Measurements from ENCODE around the gene BCHE. TPM values are rescaled to one million over a fixed set of nuclear protein-coding genes. Genes with fewer than 3 reads are reported as not detected.
"Not testable (repeated sequence)": the region's sequence is repeated elsewhere in the genome, so short reads cannot be mapped to it uniquely, and the experiment has no call there.

The BCHE gene
- total RNA-seq, 1 donor from 2014 or later, result 0.81 TPM

DNA sequence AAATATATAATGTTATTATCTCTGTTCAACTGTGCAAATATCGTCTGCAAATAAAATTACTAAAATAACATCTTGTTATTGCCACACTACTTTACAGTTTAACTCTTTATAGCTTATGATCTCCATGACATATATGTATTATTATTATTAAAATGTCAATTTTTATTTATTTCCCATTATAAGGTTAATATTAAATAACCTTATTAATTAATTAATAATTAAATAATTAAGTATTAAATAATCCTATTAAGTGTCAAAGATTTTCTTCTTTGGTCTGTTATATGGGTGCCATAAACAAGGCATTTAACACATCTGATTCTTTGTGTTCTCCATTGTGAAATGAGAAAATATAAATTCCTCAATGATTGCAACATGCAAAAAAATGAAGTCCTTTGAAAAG, 10.0 kb downstream of the BCHE start:
- intact Hi-C loops (cut with DNase I), result no loop called here
- no peak for DNase-seq (ENCODE audit: low spot score)

DNA sequence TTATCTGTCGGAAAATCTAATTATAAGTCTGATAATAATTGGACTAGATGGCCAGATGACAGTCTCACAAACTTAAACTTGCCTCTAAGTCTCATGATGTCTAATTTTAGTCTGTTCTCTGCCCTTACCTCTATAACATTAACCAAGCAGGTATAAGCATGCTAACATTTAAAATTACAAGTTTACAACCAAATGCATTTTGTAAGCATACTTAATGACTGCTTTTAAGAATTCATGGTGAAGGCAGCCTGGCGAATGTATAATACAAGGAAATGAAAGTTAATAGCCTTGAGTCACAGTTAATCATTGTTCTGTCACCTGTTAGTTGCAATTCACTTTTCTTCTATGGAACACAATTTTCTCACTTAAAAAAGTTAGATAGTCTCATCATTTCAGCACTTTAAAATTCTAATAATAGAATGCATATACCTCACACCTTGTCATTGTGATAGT, 16.5 kb downstream of the BCHE start:
- no peak for DNase-seq (ENCODE audit: low spot score)
- intact Hi-C loops (cut with DNase I), result no loop called here

DNA sequence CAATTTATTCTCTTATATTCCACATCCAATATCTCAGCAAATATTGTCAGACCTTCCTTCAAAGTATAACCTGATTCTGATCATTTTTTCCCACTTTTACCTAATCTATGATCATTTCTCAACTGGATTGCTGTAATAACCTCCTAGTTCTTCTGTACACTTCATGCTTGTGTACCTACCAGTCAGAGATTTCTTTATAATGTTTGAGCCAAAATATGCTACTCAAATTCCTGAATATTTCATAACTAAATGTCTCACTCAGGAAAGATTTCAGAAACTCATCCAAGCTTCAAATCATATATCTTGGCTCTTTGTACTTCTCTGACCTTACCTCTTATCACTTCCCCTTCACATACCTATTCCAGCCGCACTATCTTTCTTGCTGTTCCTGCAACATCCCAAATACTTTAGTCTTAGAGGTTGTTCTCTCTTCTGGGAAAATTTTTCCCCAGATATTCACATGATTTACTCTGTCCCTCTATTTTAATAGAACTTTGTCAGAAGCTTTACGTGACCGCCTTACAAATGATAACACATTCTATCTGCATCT, 20.0 kb downstream of the BCHE start:
- intact Hi-C loops (cut with DNase I), result no loop called here
- DNase-seq (ENCODE audit: low spot score), result no peak

DNA sequence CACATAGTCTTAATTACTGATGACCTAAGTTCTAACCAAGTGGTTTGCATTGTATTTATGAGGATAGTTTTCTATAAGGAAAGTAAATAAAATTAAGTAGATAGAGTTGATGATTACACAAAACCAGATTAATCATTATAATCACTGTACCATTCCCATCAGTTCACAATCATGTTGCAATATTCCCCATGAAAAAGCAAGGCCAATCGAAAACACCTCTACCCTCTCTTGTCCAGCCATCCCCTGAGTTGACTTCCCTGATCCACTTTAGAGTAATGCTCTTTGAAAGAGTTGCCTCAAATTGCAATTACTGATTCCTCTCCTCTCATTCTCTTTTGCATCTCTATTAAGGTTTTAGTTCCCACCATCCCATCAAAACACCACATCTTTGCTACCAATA, 21.0 kb downstream of the BCHE start:
- DNase-seq (ENCODE audit: low spot score), result no peak
- intact Hi-C loops (cut with DNase I), result no loop called here

DNA sequence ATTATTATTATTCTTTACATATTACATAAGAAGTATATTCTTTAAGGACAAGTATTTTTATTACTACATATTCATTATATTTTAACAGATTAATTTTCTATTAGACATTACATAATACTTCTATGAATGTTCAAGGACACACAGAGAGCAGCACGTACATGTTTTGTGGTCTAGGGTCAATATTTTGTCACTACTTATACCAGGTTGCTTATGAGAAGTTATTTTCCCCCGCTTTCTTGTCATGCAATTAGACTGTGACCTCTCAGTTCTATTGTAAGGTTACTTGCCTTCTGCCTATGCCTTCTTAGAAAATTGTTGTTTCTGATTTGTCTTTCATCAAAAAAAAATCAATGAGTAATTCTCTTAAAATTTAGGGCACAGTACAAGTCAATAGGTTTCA, 21.5 kb downstream of the BCHE start:
- intact Hi-C loops (cut with DNase I), result no loop called here
- no peak for DNase-seq (ENCODE audit: low spot score)

DNA sequence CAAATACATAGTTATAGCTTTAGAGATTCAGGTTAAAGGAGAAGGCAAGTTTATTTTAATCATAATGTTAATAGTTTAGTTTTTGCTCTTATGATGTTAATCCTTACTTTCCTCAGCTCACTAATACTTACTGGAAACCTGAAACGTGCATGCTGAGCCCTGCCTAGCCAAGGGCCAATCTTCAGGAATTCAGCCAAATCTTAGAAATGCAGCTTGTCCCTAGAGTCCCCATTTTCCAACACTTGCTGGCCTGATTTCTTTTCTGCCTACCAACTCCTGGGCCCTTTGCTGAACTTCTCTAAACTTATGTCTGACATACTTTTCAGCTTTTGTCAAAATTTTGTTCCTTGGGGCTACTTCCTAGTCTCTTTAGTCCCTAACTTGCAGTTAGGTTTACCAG, 22.8 kb downstream of the BCHE start:
- intact Hi-C loops (cut with DNase I), result no loop called here
- no peak for DNase-seq (ENCODE audit: low spot score)

DNA sequence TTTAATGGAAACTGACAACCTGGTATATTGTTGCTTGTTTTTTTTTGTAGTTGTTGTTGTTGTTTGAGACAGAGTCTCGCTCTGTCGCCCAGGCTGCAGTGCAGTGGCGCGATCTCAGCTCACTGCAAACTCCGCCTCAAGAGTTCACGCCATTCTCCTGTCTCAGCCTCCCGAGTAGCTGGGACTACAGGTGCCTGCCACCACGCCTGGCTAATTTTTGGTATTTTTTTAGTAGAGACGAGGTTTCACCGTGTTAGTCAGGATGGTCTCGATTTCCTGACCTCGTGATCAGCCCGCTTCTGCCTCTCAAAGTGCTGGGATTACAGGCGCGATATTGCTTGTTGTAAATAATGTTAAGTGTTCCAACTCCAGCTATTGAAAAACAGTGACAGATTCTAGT, 29.3 kb downstream of the BCHE start:
- DNase-seq (ENCODE audit: low spot score); intact Hi-C loops (cut with DNase I): not testable (repeated sequence)

DNA sequence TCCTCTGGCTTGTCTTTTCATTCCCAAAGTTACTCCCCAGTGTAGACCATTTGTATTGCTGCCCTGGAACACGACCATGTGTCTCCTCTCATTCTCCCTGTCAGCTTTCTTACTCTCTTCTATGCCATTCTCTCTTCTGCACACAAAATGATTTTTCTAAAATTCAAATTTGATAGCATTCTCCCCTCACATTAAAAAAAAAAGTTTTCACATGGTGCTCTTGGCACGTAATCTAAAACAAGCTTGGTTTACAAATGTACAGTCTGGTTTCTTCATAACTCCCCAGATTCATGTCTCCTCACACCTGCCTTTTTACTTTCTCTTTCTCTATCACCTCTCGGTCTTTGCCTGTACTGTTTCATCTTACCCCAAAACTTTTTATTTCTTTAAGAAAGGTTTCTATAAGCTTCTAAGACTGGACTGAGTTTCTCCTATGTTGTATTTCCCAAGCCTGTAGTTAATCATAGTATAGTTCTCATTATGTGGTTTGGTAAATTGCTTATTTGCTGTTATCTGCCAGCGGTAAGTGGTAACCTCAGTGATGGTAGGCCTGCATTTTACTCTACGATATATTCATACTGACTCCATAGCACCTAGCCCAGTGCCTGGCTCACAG, 31.2 kb downstream of the BCHE start:
- intact Hi-C loops (cut with DNase I), result no loop called here

DNA sequence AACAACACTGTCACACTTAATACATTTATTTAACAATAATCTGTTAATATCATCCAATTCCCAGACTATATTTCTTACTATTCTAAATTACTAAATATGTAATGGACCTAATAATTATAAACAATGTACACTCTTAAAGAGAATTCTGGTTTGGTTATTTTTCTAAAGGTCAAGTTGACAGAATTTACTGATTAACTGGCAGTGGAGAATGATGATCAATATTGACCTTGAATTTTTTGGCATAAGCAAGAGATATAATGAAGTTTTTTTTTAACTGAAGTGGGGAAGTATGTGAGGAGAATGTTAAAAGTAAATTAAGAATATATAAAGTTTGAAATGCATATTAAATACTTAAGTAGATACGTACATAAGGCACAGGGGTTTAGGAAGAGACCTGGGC, 33.8 kb downstream of the BCHE start:
- intact Hi-C loops (cut with DNase I), result no loop called here

More for the DNA sequence above, 31.2 kb downstream of the BCHE start:
- no peak for DNase-seq (ENCODE audit: low spot score)

DNA sequence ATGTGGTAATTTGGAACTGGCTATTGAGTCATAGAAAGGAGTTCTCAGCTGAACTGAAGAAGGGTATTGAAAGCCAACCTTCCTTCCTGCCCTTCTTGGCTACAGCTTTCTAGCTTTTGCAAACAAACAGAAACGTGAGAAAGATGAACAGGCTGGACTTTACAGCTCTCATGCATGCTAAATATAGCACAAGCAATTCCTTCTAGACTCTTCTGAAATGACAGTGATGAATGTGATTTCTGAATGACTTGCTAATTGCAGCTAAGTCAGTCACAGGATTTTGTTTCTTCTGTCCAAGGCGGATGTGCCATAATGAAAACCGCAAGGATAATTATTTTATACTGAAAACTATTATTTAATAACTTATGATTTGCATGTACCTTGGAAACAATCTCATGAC, 36.3 kb downstream of the BCHE start:
- no peak for DNase-seq (ENCODE audit: low spot score)
- intact Hi-C loops (cut with DNase I), result no loop called here

More for the DNA sequence above, 33.8 kb downstream of the BCHE start:
- no peak for DNase-seq (ENCODE audit: low spot score)

DNA sequence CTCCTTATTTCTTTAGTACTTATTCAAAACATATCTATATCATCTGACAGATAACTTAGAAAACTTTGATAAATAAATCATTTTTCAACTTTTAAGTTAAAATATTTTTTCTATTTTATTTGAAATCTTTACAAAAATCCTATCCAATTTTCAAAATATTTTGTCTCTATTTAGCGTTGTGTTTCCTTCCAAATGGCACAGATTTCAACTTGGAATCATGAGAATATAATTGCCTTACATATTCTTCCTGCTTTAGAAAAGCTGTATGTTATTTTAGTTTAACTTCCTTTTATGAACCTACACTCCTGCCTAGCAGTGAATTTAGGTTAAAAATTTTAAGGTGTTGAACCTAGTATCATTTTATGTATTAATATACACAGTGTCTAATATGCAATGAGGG, 38.2 kb downstream of the BCHE start:
- no peak for DNase-seq (ENCODE audit: low spot score)
- intact Hi-C loops (cut with DNase I), result no loop called here

DNA sequence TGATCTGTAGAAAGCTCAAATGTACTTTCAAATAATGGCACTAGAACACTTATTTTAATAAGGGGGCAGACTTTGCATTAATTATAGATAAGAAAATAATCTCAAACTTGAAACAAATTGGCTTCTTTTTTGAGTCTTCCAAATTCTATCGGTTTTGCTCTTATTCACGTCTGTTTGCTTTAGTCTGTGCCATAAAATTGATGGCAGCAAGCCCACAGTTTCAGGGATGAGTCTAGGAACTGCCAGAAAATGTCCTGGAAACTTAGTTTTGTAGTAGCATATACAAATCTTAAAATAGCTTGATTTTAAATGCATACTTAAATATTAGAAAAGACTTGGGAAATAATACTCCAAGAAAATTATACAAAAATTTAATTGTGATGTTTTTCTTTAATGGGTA, 39.7 kb downstream of the BCHE start:
- no peak for DNase-seq (ENCODE audit: low spot score)
- intact Hi-C loops (cut with DNase I), result no loop called here

DNA sequence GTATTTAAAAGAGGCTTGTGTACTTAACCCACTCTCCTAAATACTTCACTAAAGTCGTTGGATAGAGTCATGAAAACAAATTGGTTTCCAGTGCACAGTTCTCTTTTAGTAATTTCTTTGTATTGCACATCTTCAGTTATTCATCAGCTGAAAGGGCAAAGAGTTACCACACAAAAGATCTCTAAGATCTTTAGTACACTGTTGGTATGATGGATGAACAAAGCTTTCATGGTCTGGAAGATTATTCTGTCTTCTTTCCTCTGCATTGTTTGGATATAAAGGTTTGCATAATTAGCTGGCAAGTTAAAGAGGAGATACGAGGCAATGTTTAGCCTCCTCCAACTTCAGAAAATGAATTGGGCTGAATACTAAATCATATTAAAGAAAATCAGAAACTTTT, 40.5 kb downstream of the BCHE start:
- intact Hi-C loops (cut with DNase I), result no loop called here
- DNase-seq (ENCODE audit: low spot score), result no peak

DNA sequence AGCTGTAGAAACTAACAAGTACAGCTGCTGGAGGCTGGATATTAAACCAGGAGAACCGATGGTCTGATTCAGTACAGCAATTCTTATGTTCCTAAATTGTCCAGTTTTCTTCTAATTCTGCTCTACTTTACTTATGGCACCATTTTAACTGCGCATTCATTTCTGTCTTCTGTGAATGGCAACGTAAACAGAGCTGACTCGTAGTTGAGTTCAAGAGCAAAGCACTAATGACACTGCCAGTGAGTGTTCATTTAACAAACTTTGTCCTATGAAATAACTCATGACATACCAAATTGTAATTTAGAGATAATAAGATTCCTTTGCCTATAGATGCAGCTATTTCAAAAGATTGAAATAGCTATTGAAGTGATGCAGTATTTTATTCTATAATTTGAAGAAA, 48.7 kb downstream of the BCHE start:
- no peak for DNase-seq (ENCODE audit: low spot score)
- intact Hi-C loops (cut with DNase I), result no loop called here

DNA sequence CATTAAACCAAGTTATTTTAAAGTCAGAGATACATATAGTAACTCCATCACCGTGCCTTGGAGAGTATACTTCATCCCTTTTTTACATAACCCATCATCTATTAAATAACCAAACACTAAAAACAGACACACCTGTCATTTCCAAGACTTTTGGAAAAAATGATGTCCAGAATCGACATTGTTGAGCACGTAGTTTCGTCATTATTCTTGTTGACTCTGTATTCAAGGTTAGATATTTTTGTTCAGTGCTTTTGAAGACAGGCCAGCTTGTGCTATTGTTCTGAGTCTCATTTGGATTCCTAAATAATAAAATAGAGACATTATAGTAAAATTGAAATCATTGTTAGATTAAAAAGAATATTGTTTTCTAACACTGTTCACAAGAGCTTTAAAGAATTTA, 51.2 kb downstream of the BCHE start:
- no peak for DNase-seq (ENCODE audit: low spot score)
- intact Hi-C loops (cut with DNase I), result no loop called here

DNA sequence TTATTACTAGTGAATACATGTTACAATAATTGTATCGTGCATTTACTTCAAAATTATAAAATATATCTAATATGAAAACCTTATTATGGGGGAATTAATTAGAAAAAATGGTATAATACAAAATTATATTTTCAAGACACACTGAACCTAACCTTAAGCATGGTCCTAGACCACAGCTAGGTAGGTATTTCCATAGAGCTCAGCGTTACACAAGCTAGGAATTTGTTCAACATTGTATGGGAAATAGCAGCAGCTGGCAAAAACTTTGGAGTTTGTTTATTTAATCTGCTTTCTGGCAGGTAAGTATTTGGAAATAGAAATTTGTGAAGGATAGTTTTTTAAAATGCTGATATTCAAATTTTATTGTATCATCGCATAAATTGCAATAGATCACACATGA, 52.9 kb downstream of the BCHE start:
- no peak for DNase-seq (ENCODE audit: low spot score)
- intact Hi-C loops (cut with DNase I), result no loop called here

DNA sequence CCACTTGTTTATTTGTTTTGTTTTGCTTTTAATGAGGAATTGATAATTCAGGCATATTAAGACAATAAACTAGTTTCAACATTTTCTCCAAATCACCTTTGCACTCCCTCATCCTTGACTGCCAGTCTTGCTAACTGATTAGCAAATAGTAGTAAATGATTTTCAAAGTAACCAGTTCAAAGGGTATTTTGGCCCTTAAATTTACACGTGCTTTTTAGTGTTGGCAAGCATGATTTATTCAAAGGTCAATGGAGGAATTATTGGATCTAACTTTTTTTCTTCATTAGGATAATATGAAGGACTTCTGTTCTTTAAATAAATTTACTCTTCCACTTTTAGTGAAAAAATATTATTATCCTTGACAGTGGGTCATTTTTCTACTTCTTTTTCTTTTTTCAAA, 53.8 kb downstream of the BCHE start:
- DNase-seq (ENCODE audit: low spot score), result no peak
- intact Hi-C loops (cut with DNase I), result no loop called here

DNA sequence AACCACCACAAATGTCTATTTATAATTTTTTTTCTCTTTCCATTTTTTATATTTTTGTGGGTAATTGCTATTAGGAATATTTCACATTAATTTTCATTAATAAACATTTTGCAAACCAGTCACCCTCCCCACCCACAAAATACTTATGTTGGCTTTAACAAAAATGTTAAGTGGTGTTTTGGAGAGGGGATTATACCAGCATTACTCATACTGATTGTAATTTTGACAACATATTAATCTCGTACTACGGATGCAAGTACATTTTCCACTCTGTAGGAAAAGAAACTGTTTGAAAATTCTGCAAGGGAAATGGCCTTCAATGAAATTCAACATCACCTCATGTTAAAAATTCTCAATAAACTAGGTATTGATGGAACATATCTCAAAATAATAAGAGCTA, 58.3 kb downstream of the BCHE start:
- intact Hi-C loops (cut with DNase I), result no loop called here
- DNase-seq (ENCODE audit: low spot score), result no peak

DNA sequence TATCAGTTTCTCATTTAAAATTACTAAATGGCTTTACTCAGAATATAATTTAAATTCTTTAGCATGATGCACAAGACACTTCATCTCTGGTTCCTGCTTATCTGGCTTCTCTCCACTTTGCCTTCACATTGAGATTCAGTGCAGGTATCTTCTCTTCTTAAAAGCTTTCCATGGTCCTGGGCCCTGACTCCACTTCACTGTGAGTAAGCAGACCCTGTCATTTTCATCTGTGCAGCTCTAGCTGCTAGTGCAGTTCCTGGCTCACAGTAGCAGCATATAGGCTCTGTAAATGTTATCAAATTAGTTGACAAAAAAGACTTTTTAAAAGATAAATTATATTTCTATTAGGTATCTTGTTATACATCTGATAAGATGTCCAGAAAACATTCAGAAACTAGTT, 58.8 kb downstream of the BCHE start:
- intact Hi-C loops (cut with DNase I), result no loop called here

DNA sequence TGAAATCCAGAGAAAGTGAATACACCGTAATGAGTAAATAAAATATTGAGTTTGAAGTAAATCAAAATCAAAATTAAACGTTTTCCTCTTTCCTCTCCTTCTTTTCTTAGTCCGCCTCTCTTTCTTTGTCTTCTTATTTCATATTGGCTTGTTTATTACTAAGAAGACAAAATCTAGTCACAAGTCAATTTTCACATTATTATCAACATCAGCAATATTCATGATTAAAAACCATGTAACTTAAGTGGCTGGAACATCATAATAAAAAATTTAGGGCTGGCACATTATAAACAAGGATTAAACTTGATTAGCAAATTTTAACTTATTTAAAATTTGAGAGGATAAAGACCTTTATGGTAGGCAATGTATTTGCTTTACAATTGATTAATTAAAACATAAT, 61.4 kb downstream of the BCHE start:
- no peak for DNase-seq (ENCODE audit: low spot score)
- intact Hi-C loops (cut with DNase I), result no loop called here

More for the DNA sequence above, 58.8 kb downstream of the BCHE start:
- no peak for DNase-seq (ENCODE audit: low spot score)

DNA sequence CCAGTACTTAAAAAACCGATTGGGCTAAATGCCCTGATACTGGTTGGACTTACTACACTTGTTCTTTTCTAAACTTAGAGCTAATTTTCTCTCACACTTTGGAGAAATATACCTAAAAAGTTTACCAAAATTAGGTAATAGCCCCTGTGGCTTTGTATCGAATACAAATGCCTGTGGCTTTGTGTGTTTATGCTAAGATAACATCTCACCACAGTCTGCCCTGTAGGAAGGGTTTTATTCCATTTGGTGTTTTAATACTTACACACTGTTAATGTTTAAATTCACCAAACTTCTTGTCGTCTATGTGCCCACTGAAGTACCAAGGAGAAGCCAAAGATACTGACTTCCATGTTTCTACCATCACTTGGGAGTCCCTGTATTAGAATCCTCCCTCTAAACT, 66.4 kb downstream of the BCHE start:
- intact Hi-C loops (cut with DNase I), result no loop called here

DNA sequence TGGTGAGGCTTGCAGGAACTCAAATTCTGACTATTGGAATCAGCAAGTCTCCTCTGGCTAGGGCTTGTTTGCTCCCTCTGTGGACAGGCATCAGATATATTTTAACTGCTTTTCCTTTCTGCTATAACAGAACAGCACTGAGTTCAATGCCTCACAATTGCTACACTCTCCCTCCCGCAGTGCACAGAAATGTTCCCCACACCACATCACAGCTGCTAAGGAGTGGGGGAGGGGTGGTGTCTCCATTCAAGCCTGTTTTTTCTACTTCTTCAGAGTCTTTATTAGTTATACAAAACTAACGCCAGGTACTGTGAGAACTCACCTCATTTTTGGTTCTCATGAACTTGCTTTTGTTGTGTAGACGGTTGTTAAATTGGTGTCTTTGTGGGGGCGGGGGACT, 68.5 kb downstream of the BCHE start:
- intact Hi-C loops (cut with DNase I), result no loop called here

More for the DNA sequence above, 66.4 kb downstream of the BCHE start:
- no peak for DNase-seq (ENCODE audit: low spot score)

More for the DNA sequence above, 68.5 kb downstream of the BCHE start:
- no peak for DNase-seq (ENCODE audit: low spot score)
